Stimulated activated CD4-positive, alpha-beta T cell treated with anti-CD3 and anti-CD28 coated beads, Interleukin-2, amount 100 ng/mL, for 4 hours (primary cell): ENCODE results near the gene CERK.

Experiments
- DNase-seq: peaks from one replicate; pipeline ENCODE4 v3.0.0-alpha.2; 2020; ENCODE audit warnings: low read depth

Gene CERK

GRCh38 chr22:46677323-46678002 lies 60.6 kb downstream of the CERK start:
- no peak for DNase-seq

- DNase-seq = no peak
These were observed 61.2 kb downstream of the CERK start for GRCh38 chr22:46676881-46677280.

GRCh38 chr22:46676479-46676878 lies 61.6 kb downstream of the CERK start:
- no peak for DNase-seq

GRCh38 chr22:46675938-46676337 lies 62.1 kb downstream of the CERK start:
- DNase-seq = no peak

GRCh38 chr22:46675479-46675878 lies 62.6 kb downstream of the CERK start:
- DNase-seq = no peak

- DNase-seq = peak; percentile 14
These were observed 63.1 kb downstream of the CERK start for GRCh38 chr22:46674906-46675305.

GRCh38 chr22:46674367-46674781 lies 63.7 kb downstream of the CERK start:
- peak; percentile 99 for DNase-seq

- DNase-seq = peak; percentile 46
These were observed 64.3 kb downstream of the CERK start for GRCh38 chr22:46673662-46674236.

GRCh38 chr22:46673205-46673604 lies 64.8 kb downstream of the CERK start:
- no peak for DNase-seq

- no peak for DNase-seq
These were observed 65.3 kb downstream of the CERK start for GRCh38 chr22:46672731-46673130.

GRCh38 chr22:46671824-46672432 lies 66.1 kb downstream of the CERK start:
- DNase-seq = no peak

- DNase-seq = no peak
These were observed 68.9 kb downstream of the CERK start for GRCh38 chr22:46669201-46669600.

- no peak for DNase-seq
These were observed 69.9 kb downstream of the CERK start for GRCh38 chr22:46668116-46668515.

- no peak for DNase-seq
These were observed 70.8 kb downstream of the CERK start for GRCh38 chr22:46667245-46667623.

- no peak for DNase-seq
These were observed 71.3 kb downstream of the CERK start for GRCh38 chr22:46666577-46667244.

GRCh38 chr22:46665751-46666280 lies 72.2 kb downstream of the CERK start:
- no peak for DNase-seq

- no peak for DNase-seq
These were observed 72.8 kb downstream of the CERK start for GRCh38 chr22:46665151-46665695.

GRCh38 chr22:46664301-46664855 lies 73.7 kb downstream of the CERK start:
- no peak for DNase-seq

GRCh38 chr22:46663436-46664100 lies 74.5 kb downstream of the CERK start:
- no peak for DNase-seq

- DNase-seq = no peak
These were observed 75.1 kb downstream of the CERK start for GRCh38 chr22:46663001-46663400.

- no peak for DNase-seq
These were observed 75.8 kb downstream of the CERK start for GRCh38 chr22:46662226-46662625.
